ENCODE data around the gene ACAD11.
A peak's percentile ranks its signal among the peaks of the same experiment; 100 is the strongest.

ACAD11 gene

GRCh38 chr3:132549890-132550578 is 109.6 kb downstream of the ACAD11 start:
- no peak for DNase-seq

GRCh38 chr3:132549169-132549568 is 110.4 kb downstream of the ACAD11 start:
- no peak for DNase-seq

GRCh38 chr3:132545471-132545870 is 114.1 kb downstream of the ACAD11 start:
- DNase-seq, result no peak

- no peak for DNase-seq
Observed at GRCh38 chr3:132544130-132544529, 115.5 kb downstream of the ACAD11 start.

GRCh38 chr3:132543011-132543739 is 116.4 kb downstream of the ACAD11 start:
- no peak for DNase-seq

- no peak for DNase-seq
Observed at GRCh38 chr3:132542577-132542976, 117.0 kb downstream of the ACAD11 start.

GRCh38 chr3:132539681-132540080 is 119.9 kb downstream of the ACAD11 start:
- DNase-seq, result no peak

GRCh38 chr3:132538072-132538471 is 121.5 kb downstream of the ACAD11 start:
- no peak for DNase-seq

- DNase-seq, result no peak
Observed at GRCh38 chr3:132537297-132537696, 122.3 kb downstream of the ACAD11 start.

- no peak for DNase-seq
Observed at GRCh38 chr3:132536442-132537153, 123.0 kb downstream of the ACAD11 start.

- peak in 1 of 4 experiments; percentile 4 for DNase-seq
Observed at GRCh38 chr3:132535575-132536441, 123.8 kb downstream of the ACAD11 start.

- no peak for DNase-seq
Observed at GRCh38 chr3:132530624-132531023, 129.0 kb downstream of the ACAD11 start.

- no peak for DNase-seq
Observed at GRCh38 chr3:132522353-132522752, 137.3 kb downstream of the ACAD11 start.

- no peak for DNase-seq
Observed at GRCh38 chr3:132521901-132522300, 137.7 kb downstream of the ACAD11 start.

- no peak for DNase-seq
Observed at GRCh38 chr3:132519914-132520313, 139.7 kb downstream of the ACAD11 start.

GRCh38 chr3:132517311-132517710 is 142.3 kb downstream of the ACAD11 start:
- DNase-seq, result no peak

GRCh38 chr3:132513057-132513456 is 146.6 kb downstream of the ACAD11 start:
- no peak for DNase-seq

GRCh38 chr3:132509506-132509905 is 150.1 kb downstream of the ACAD11 start:
- no peak for DNase-seq

- no peak for DNase-seq
Observed at GRCh38 chr3:132509096-132509495, 150.5 kb downstream of the ACAD11 start.
